Activated CD4-positive, CD25-positive, alpha-beta regulatory T cell (primary cell): ENCODE measurements around the gene NPIPA5.
"Not testable (repeated sequence)": the region's sequence is repeated elsewhere in the genome, so short reads cannot be mapped to it uniquely, and the experiment has no call there.

ENCODE experiments used
- DNase-seq, 4 experiments: peaks; one replicate each; lab custom pipeline; 2025; lab: John Stamatoyannopoulos, UW

Gene NPIPA5

GRCh38 chr16:15378194-15378593, at the start of gene NPIPA5:
Gene NPIPA5 (minus strand): TSS chr16:15378294. CDS start chr16:15378294, 0 bp downstream.
- not testable (repeated sequence) for DNase-seq

- peak; percentile 9 to 32 (median 14) for DNase-seq
Measured at GRCh38 chr16:15427648-15428239, 49.6 kb upstream of the NPIPA5 start.

- DNase-seq: no peak
Measured at GRCh38 chr16:15426796-15427195, 48.7 kb upstream of the NPIPA5 start.

GRCh38 chr16:15425861-15426260, 47.8 kb upstream of the NPIPA5 start:
- DNase-seq: no peak

DNA sequence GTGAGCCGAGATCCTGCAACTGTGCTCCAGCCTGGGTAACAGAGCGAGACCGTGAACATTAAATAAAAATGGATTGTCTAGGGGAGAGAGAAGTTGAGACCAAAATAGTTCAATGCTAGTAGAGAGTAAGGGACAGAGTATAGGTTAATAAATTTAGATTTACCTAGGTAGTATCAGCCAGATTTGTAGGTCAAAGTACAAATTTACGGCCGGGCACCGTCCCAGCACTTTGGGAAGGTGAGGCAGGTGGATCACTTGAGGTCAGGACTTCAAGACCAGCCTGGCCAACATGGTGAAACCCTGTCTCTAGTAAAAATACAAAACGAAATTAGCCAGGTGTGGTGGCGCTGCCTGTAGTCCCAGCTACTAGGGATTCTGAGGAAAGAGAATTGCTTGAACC, 44.1 kb upstream of the NPIPA5 start:
- DNase-seq: no peak

GRCh38 chr16:15421696-15422095, 43.6 kb upstream of the NPIPA5 start:
- DNase-seq: not testable (repeated sequence)

DNA sequence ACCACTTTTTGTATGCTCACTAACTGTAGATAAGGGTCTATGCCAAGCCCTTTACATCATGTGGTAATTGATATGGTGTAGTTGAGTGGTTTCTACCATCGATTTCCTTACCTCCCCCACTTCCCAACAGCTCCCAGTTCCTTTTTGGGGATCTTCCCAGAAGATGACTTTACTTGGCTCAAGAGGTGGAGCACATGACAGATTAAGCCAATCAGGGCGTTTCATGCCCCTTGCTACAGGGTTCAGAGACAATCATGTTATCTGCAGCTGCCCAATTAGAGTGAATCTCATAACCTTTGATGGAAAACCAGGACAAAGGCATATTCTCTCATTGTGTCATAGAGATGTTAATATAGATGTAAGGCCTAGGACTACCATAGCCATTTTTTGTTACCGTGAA, 40.1 kb upstream of the NPIPA5 start:
- no peak for DNase-seq

- no peak for DNase-seq
Measured at GRCh38 chr16:15417197-15417596, 39.1 kb upstream of the NPIPA5 start.

- no peak for DNase-seq
Measured at GRCh38 chr16:15415511-15415985, 37.5 kb upstream of the NPIPA5 start.

- not testable (repeated sequence) for DNase-seq
Measured at GRCh38 chr16:15409476-15409875, 31.4 kb upstream of the NPIPA5 start.

- DNase-seq: not testable (repeated sequence)
Measured at GRCh38 chr16:15407756-15408155, 29.7 kb upstream of the NPIPA5 start.

- no peak for DNase-seq
Measured at GRCh38 chr16:15404792-15405191, 26.7 kb upstream of the NPIPA5 start.

GRCh38 chr16:15404091-15404490, 26.0 kb upstream of the NPIPA5 start:
- DNase-seq: not testable (repeated sequence)

DNA sequence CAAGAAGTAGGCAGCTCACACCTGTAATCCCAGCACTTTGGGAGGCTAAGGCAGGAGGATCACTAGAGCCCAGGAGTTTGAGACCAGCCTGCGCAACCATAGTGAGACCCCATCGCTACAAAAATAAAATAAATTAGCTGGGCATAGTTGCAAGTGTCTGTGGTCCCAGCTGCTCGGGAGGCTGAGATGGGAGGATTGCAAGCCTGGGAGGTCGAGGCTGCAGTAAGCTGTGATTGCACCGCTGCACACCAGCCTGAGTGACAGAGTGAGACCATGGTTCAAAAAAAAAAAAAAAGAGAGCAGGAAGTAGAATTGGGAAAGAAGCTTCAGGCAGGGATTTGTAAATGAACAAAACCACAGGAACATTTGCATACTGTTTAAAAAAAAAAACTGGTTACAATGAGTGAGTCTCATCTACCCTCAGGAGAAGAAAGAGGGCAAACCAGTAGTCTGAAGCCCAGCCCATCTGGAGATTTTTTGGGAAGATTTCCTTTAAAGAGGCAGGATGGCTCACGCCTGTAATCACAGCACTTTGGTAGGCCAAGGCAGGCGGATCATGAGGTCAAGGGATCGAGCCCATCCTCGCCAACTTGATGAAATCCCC, 25.4 kb upstream of the NPIPA5 start:
- no peak for DNase-seq

GRCh38 chr16:15401972-15402371, 23.9 kb upstream of the NPIPA5 start:
- DNase-seq: no peak

- DNase-seq: not testable (repeated sequence)
Measured at GRCh38 chr16:15400314-15400713, 22.2 kb upstream of the NPIPA5 start.

DNA sequence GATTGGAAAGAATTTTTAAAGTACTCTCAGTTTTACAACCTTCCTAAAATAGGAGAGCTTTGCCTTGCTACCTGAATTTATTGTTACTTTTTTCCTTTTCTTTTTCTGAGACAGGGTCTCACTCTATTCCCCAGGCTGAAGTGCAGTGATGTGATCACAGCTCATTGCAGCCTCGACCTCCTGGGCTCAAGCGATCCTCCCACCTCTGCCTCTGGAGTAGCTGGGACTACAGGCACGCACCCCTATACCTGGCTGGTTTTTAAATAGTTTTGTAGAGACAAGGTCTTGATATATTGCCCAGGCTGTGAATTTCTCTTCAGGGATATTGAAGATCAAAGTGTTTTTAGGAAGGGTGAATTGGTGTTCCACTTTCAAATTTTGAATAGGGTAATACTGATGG, 21.2 kb upstream of the NPIPA5 start:
- no peak for DNase-seq

GRCh38 chr16:15398618-15399316, 20.7 kb upstream of the NPIPA5 start:
- DNase-seq: no peak

GRCh38 chr16:15396948-15397594, 19.0 kb upstream of the NPIPA5 start:
- no peak for DNase-seq

GRCh38 chr16:15396509-15396829, 18.4 kb upstream of the NPIPA5 start:
- not testable (repeated sequence) for DNase-seq

- DNase-seq: not testable (repeated sequence)
Measured at GRCh38 chr16:15395631-15396508, 17.8 kb upstream of the NPIPA5 start, which contains the start of gene MPV17L. Gene MPV17L (plus strand): TSS chr16:15395754. CDS start chr16:15395898, 144 bp downstream.

DNA sequence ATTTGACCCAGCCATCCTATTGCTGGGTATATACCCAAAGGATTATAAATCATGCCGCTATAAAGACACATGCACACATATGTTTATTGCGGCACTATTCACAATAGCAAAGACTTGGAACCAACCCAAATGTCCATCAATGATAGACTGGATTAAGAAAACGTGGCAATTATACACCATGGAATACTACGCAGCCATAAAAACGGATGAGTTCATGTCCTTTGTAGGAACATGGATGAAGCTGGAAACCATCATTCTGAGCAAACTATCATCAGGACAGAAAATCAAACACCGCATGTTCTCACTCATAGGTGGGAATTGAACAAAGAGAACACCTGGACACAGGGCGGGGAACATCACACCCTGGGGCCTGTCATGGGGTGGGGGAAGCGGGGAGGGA, 14.9 kb upstream of the NPIPA5 start:
- not testable (repeated sequence) for DNase-seq
